NOMO-1 treated with DMSO at 0.1 percent for 48 hours (cell line): ENCODE results near the gene SIAE.
"Not testable (repeated sequence)": the region's sequence is repeated elsewhere in the genome, so short reads cannot be mapped to it uniquely, and the experiment has no call there.

ENCODE experiments used
- DNase-seq: peaks from one replicate; lab custom pipeline; 2025; ENCODE audit not compliant: unreplicated experiment; lab: John Stamatoyannopoulos, UW

SIAE gene

DNA sequence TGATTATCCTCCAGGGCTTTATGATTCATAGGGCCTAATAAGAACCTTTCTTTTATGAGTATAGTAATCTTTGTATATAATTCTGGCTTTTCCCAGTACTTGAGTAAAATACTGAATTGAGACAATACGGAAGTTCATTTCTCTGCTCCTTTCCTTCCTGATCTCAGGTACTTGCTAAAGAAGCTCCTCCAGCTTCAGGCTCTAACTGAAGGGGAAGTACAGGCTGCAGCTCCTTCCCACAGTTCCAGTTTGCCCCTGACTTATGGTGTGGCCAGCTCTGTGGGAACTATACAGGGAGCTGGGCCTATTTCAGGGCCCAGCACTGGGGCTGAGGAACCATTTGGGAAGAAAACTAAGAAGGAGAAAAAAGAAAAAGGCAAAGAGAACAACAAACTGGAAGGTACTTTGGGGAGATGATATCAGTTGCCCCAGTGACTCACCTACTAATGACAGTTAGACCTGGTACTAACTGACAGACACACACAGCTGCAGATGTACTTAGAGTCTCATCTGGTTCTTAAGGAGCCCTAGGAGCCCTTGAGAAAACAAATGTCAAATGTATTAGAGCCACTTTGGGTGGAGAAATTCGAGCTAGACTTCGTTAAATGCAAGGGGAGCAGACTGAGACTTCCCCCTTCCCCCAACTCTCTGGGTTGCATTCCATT lies 47.9 kb downstream of the SIAE start:
- no peak for DNase-seq

DNA sequence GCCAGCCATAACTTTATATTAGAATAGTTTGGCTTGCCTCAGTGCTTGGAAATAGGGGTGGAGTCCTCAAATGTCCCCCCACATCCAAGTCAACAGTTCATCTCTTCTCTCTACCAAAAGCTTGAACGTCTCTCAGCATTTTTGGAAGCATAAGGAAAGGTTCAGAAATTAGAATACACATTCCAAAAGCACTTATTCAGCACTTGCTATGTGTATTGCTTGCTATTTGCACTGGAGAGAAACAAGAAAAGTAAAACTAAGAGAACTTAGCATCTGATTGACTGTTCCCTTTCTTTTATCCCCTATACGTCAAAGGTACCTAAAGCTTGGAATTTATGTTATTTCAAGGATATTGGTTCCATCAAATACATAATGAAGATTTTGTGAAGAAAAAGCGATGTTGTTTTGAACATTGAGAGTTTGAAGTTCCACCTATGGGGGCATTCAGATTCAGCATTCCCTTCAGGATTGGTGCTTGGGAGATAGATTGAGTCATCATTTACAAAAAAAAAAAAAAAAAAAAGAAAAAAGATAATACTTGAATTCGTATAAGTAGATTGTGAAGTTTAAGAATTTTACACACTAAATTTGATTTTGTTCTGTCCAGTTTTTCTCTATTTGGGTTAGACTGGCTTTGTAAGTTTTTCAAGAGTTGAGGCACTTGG lies 49.5 kb downstream of the SIAE start:
- no peak for DNase-seq

DNA sequence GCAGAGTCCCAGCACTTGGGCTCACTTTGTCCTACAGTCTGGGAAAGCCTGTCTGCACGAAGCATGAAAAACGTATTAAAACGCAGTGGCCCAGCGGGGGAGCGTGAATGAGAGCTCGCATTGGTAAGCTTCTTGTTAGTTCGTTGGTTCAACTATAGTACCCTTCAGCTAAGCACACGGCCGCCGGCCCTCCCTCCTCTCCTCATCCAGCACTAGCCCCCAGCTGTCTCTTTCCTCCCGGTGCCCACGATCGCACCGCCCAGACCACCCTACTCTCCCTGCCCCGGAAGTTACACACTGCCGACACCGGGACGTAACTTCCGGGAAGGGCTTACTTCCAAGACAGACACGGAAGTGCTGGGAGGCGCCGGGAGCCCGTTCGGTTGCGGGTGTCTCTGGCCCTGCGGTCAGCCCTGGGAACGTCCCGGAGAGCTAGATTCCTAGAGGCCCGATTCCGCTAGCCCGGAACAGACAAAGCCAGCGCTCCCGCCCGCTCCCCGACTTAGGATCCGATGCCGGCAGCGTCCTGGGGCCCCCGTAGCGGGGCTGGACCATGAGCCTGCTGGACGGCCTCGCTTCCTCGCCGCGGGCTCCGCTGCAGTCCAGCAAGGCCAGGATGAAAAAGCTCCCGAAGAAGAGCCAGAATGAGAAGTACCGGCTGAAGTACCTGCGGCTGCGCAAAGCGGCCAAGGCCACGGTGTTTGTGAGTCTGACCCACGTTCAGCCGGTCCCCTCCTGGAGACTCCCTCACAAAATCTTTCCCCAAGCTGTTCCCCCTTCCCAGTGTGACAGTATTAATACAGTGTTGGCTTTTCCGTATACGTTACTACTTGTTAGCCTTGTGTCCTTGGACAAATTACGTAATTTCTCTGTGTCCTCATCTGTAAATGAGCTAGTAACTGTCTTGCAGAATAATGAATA lies 50.7 kb downstream of the SIAE start, which contains the start of gene TBRG1:
TSS of gene TBRG1 (plus strand) at position 334 of the 921 bp plus-strand sequence. CDS start at position 554, 220 bp downstream.
- peak; percentile 81 for DNase-seq

DNA sequence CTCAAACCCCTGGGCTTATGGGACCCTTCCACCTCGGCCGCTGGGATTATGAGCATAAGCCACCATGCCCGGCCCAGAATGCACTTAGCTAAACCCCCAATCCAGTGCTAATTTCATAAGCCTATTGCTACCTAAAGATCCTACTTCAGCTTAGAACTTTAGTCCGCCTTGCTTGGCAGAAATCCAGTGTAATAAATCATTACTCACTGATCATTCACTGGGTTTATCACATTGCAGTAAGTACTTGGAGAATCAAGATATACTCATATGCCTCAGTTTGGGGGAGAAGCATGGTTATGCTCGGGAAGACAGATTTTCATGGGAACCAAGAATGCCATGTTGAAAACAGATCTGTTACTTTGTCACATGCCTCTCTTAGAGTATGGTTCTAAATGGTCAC lies 54.7 kb downstream of the SIAE start:
- no peak for DNase-seq

DNA sequence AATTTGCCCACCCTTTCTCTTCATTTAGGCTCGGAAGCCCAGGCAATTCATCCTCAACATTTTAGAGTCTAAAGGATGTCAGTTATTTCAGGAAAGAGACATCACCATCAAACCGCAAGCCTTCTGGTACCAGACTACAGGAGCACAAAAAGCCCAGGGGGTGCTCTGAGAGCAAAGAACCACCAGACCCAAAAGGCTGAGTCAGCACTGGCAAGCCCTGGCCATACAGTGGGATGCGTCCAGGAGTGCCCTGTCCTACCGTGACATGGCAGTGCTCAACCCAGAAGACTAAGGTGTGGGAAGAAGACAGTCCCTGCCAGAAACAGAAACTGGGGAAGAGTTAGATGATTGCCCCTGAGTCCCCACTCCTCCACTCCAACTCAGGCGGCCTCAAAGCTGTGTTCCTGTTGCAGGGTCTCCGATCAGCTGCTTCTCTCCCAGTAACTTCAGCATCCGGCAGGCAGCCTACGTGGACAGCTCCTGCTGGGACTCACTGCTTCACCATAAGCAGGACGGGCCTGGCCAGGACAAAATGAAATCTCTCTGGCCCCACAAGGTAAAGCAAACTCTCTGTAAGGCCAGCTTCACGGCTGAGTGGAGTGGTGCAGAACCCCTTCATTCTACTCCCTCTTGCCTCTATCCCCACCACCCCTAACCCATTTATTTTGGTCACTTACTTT lies 60.8 kb downstream of the SIAE start:
- no peak for DNase-seq

DNA sequence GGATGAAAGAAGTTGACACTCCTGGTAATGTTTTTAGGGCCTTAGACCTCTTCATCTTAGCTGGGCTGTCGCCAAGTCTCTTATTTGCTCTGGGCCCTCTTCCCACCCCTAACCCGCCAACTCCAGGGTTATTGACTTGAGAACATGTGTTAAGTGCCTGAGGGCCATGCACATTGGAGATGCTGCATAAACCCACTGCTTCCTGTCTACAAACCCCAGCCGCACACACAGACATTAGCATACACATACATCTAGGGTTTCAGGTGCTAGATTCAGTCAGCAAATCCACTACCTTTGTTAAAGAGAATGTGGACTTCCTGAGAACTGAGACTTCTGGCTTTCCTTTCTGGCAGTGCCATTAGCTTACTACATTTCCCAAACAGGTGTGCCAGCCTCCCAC lies 61.5 kb downstream of the SIAE start:
- no peak for DNase-seq

DNA sequence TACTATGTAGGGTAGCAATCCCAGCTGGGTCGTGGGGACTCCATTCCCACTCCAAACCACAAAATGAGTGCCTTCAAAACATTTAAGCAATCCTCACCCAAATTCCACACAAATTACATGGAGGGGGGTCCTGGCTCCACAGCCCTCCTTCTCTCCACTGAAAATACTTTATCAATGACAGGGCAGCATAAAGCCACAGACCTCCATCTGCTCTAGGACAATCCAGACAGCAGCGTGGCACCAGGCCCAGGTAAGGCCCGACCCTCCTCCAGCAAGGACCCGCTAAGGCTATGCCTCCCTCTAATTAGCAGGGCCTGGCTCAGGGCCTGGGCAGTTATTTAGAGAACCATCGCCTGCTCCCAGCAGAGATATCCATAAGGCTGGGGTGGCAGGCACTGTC lies 62.5 kb downstream of the SIAE start, which contains the start of gene PANX3:
TSS of gene PANX3 (plus strand) at position 365 of the 400 bp plus-strand sequence. CDS start 129 bp downstream, outside the sequence.
- DNase-seq, result no peak

DNA sequence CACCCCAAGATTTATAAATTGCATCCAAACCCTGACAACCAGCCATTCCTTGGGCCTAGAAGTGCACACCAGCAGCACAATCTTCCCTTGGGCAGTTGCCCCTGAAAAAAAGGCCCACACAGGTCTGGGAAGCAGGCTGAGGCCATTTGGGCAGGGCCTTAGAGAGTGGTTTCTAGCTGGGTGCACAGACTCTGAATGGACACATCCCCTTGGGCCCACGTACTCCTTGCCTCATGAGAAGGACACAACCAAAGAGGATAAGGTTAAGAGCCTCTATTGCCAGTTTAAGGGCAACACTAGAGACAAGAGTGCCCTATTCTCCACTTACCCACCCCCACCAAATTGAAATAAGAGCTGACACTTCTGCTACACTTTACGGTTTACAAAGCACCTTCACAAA lies 63.2 kb downstream of the SIAE start:
- DNase-seq, result no peak

DNA sequence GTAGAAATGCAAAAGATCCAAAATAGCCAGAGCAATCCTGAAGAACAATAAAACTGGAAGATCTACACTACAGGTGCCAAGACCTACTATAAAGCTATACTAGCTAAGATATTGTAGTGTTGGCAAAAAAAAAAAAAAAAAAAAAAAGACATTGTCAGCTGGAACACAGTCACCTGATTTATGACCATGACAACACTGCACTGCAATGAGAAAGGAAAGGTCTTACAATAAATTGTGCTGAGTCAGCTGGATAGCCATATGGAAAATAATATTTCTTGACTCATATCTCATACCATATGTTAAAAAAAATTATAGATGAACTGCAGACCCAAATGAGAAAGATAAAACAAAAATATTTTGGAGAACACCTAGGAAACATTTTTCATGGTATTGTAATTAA lies 65.4 kb downstream of the SIAE start:
- DNase-seq, result no peak

DNA sequence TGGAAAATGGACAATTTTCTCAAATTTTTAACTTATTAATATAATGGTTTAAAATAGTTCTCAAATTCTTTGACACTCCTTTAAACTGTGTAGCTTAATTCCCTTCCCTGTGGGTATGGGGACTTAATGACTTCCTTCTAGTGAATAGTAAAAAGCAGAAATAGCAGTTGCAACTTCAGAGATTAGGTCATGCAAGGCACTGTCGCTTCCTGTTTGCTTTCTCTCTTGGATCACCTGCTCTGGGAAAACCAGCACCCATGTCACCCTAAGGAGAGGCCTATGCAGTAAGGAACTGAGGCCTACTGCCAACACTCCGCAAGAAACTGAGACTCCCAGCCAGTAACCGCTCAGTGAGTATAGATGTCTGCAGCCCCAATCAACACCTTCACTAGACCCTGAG lies 67.8 kb downstream of the SIAE start:
- peak; percentile 85 for DNase-seq

DNA sequence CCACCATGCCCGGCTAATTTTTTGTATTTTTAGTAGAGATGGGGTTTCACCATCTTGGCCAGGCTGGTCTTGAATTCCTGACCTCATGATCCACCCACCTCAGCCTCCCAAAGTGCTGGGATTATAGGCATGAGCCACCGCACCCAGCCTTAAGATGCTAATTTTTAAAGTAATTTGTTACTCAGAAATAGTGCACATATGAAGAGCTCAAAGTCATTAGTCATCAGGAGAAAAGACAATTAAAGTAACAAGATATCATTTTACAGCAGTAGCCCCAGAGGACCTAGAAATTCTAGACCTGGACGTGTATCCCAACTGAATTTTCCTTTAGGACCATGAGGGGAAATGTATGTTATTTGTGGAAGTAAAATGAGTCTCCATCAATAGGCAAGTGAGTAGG lies 70.8 kb downstream of the SIAE start:
- DNase-seq, result not testable (repeated sequence)

DNA sequence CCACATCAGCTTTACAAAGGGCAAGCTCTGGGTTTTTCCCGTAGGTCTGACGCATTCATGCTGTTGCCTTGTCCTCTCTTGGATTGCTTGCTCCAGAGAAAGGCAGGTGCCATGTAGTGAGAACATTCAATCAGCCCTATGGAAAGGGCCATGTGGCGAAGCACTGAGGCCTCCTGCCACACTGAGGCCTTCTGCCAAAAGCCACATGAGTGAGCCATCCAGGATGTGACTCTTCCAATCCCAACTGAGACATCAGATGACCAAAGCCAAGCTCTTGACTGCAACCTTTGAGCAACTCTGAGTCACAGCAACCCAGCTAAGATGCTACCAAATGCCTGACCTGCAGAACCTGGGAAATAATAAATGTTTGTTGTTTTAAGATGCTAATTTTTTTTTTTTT lies 71.3 kb downstream of the SIAE start:
- DNase-seq, result no peak

DNA sequence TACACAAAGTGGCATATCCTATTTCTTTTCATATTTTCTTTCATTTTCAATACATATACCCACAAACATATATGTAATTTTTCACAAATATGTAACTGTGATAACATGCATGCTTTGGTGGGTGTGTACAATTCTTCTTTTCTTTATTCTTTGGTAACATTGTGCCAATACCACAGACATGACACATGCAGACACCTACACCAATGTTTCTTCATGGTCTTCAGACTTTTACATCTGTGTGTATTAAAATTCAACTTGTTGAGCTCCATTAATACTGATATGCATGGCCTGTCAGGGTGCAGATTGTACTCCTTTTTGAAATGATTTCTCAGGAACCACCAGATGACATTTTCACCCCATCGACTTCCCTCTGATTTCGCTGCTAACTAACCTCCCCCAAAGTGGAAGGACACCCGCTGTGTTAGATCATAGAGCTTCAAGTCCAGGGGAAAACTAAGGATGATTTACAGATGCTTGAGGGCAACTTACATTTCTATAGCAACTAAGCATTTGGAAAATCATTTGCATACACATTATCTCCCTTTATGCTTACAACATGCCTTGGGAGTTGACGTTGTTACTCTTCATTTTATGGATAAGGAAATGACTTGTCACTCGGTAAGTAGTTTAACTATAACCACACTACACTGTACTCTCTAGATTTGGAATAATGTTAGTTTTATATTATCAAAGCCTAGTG lies 72.8 kb downstream of the SIAE start:
- no peak for DNase-seq

DNA sequence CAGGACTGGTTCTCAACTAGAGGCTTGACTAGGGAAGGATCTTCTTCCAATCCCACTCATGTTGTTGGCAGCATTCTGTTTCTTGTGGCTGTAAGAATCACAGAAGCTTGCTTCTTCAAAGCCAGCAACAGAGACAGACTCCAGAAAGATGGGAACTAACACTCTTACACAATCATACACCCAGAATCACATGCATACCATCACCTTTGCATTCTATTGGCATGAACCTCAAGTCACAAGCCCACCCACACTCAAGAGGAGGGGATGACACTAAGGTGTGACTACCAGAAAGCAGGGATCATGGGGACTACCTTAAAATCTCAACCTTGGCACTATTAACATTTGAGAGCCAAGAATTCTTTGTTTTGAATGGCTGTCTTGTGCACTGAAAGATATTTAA lies 75.9 kb downstream of the SIAE start:
- no peak for DNase-seq

DNA sequence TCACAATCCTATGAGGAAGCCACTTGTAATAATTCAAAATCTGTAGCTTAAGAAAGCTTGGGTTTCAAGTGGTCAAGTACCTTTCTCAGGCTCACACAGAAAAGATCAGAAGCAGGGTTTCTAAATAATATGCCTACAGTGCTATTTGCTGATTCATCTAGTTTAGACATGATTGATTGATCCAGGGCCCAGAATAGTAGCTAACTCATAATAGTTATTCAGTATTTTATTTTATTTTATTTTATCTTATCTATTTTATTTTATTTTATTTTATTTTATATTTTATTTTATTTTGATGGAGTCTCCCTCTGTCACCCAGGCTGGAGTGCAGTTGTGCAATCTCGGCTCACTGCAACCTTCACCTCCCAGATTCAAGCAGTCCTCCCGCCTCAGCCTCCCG lies 78.2 kb downstream of the SIAE start:
- no peak for DNase-seq

DNA sequence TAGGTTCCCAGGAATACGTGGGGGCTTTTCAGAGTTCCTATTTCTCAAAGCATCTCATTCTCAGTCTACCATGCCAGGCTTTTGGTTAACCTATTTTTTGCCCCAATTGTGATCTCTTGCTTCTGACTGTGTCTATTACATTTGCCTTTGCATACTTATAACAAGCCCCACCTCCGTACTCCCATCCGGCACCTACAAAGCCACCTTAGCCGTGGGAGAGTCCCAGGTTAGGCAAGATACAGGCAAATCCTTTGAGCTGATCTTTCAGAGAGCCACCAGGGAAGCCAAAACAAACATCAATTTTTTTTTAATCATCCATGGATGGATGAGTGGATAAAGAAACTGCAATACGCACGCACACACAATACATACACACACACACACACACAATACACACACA lies 80.9 kb downstream of the SIAE start:
- no peak for DNase-seq

DNA sequence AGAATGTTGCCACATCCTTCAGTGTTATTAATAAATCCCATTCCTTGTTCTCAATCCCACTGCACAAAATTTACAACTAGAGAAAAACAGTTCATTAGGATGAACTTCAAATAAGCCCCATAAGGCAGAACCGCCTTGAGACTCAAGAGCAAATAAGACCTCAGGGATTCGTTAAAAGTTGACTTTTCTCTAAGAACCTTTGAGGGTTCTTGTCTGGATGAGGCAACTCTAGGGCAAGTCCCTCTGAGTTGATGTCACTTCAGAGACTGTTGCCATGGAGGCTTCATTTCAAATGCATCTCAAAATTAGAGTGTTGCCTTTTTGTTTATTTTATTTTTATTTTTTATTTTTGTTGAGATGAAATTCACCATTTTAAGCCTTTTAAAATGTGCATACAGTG lies 82.1 kb downstream of the SIAE start:
- DNase-seq, result no peak

DNA sequence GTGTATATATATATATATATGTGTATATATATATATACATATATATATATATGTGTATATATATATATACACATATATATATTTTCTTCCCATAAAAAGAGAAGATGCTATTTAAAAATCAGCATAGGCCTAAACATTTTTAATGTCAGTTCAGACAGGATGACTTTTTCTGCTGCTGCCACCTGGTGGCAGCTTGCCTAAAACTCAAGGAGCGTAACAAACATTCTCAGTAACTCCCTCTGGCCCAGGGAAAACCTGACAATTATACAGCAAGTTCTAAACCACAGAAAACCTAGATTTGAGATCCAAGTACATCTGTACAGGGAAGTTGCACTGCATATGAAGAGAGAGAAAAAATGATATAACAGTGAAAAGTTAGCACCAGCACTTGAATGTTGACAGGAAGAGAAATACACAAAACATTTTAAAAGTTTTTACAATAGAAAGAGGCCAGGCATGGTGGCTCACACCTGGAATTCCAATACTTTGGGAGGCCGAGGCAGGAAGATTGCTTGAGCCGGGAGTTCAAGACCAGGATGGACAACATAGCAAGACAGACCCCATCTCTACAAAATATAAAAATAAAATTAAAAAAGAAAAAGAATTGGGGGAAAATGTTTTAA lies 87.2 kb downstream of the SIAE start:
- DNase-seq, result peak; percentile 58

DNA sequence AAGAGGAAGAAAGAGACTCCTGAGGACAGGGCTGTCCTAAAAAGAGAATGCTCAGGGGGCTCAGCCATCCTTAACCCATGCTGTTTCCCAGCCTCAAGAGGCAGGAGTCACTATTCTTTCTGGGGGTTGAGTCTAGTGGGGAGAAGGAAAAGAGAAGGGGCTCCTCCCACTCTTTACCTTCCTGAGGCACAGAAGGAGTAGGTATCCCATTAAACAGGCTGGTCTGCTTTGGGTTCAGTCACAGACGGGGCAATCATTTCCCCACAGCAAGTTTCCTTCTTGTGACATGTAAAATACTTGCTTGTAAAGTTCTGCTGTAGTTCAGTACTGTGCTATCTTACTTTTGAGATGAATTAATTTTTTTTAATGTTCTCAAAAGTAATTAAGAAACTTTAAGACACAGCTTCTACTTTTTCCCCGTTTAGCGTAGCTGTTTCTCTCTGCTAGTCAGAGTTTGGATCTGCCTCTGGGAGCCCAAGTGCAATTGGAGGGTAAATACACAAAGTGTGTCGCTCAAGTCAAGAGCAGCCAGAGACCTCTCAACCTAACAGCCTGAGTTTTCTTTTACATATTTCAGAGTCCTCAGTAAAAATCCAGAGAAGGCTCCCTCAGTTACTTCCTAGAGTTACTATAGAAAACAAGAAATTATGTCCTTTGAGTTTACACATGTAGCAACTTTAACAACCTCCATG lies 88.7 kb downstream of the SIAE start:
- DNase-seq, result no peak
